Measurements from ENCODE around the gene ROBO2. TPM values are rescaled to one million over a fixed set of nuclear protein-coding genes. Genes with fewer than 3 reads are reported as not detected.

The ROBO2 gene
- total RNA-seq, 1 donor from 2014 or later, result 0.35 TPM

DNA sequence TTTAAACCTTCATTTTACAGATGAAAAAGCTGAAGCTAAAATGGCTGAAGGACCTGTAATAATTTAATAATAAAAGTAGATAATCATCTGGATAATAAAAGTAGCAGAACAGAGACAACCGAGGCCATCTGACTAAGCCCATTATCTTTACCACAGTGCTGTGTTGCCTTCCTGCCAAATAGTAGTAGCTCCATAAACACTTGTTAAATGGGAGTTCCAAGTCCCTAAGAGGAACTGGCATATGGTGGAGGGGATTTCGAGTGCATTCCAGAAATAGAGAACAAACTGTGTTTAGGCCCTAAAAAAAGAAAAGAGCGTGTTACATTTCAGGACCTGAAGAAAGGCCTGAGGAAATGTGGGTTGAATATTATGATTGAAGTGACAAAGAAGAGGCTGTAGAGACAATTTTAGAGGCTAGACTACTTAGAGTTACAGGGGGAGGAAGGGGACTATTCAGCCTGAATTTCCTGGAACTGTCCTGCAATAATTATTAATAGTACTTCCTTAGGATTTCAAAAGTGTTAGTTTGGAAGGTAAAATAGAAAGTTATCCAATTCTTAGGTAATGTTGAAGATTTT is 424.3 kb downstream of the ROBO2 start:
- no peak for DNase-seq (ENCODE audit: extremely low read depth, low read depth, low spot score)

DNA sequence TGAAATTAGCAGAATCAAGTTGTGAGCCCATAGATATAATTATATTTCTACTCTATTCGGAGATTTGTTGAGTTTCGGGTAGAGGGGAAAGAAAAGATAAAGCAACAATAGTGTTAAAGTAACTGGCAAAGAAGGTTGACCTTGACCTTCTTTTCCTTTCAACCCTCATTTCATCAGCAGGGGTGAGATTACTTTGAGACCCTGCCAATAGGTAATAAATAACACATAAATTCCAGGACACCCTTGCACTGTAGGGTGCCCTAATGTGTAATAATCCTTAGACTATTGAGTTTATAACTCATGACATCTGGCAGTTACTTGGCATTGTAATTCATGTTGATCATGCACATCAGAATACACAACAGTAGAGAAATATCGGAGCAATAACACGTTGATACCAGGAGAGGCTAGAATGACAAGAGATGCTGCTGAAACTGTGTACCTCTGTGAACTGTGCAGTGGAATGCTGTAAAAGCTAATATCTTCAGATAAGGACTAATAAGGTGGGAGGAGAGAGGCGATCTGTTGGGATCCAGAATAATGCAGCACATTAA is 426.7 kb downstream of the ROBO2 start:
- DNase-seq (ENCODE audit: extremely low read depth, low read depth, low spot score), result no peak

DNA sequence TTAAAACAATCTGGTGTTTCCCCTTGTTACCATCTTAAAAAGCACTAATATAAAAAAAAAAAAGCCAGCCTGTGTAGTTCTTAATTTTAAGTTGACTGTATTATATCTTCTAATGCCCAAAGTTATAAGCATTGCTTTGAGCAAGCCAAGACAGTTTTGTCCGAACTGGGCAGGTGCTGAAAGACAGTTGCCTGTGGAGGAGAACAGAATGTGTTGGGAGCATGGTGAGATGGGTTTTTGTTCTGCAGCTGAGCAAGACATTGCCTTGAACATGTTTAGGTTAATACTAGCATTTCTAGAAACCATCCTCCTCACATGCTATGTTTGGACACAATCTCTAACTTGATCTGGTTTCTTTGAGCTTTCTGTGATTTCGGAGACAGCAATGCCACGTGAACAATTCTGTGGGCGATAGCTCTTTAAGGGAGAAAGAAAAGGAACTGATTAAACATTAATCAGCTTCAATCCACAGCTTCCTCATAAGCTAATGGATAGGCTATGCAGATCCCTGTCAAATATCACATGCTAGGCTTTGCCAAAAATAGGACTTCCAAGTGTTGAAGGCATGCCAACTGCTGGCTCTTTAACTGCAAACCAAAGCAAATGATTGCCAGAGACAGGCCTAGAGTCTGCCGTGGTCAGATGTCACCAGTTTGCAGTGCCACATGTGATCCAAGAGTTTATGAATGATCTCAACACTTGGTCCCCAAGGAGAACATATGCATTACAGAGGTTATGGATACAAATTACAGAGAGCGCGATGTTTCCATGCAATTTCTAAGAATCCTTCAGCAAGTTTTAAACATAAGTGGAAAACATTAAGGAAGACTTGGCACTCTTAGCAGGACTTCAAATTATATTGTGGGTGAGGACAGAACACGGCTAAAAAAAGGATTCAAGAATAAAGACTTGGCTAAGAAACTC is 428.1 kb downstream of the ROBO2 start:
- DNase-seq (ENCODE audit: extremely low read depth, low read depth, low spot score), result no peak

DNA sequence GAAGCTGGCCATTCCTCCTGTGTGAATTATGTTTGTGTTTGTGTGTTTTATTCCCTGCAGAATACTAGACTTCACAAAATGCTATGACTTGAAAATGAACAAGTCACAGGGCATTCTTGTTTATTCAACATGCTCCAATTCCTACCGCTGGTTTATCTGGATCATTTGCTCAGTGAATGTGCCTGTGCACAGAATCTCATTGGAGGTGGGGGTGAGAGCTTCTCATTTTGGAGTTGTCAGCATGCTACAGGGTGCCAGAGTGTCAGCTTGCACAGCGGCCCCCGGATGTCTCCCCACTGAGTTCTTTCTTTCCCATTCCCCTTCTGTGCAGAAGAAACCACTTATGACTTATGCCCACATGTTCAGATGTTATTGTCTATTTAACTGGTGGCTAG is 428.7 kb downstream of the ROBO2 start:
- DNase-seq (ENCODE audit: extremely low read depth, low read depth, low spot score), result no peak

- DNase-seq (ENCODE audit: extremely low read depth, low read depth, low spot score), result no peak
These were observed 435.6 kb downstream of the ROBO2 start for GRCh38 chr3:77475507-77475906.

- no peak for DNase-seq (ENCODE audit: extremely low read depth, low read depth, low spot score)
These were observed 439.1 kb downstream of the ROBO2 start for GRCh38 chr3:77479021-77479420.

DNA sequence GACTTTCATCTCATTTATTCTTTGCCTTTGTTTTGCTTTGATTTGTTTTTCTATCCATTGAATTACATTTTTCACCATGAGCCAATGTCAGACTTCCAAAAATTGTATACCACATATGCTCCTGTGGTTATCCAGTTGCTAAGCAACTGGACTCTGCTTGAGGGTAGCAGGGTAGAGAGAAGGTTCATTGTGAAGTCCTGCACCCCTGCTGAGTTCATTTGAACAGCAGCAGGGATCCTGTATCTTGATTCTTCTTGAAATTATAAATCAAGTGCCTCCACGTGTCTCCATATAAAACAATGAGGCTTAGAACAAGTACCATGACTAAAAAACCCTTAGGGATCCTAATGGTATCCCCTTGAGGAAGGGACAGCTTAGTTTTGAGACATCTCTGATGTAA is 449.3 kb downstream of the ROBO2 start:
- no peak for DNase-seq (ENCODE audit: extremely low read depth, low read depth, low spot score)

- no peak for DNase-seq (ENCODE audit: extremely low read depth, low read depth, low spot score)
These were observed 452.1 kb downstream of the ROBO2 start for GRCh38 chr3:77491961-77492360.

DNA sequence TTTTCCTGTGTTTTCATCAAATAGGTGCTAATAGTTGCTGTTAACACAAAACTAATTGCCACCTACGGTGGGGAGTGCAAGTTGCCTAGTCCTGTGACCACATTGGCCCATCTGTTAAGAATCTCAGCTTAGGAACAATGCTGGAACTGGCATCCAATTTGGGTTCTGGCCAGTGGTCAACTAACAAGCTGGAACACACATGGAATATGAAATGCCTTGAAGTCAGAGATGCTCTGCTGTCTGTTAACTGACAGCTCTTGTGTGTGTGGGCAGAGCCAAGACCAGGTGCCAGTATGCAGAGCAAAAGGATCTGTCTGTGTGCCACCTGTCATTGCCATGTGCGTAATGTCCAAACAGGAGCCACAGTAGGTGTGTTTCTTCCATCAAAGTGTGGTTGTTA is 460.8 kb downstream of the ROBO2 start:
- no peak for DNase-seq (ENCODE audit: extremely low read depth, low read depth, low spot score)

DNA sequence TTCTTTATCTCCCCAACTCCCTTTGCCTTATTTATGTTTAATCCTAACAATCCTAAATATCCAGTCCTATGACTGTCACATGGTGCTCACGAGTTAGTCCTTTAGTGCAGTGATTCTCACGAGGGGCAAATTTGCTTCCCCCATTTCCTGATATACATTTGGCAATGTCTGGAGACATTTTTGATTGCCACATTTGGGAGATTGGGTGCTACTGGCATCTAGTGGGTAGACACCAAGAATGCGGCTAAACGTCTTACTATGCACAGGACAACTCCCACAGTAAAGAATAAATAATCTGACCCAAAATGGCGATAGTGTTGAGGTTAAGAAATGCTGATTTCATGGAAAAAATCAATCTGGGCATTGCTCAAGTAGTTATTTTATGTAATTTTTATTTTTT is 466.5 kb downstream of the ROBO2 start:
- DNase-seq (ENCODE audit: extremely low read depth, low read depth, low spot score), result no peak

- DNase-seq (ENCODE audit: extremely low read depth, low read depth, low spot score), result no peak
These were observed 473.6 kb downstream of the ROBO2 start for GRCh38 chr3:77513542-77513941.

- DNase-seq (ENCODE audit: extremely low read depth, low read depth, low spot score), result no peak
These were observed 474.9 kb downstream of the ROBO2 start for GRCh38 chr3:77514766-77515165.

DNA sequence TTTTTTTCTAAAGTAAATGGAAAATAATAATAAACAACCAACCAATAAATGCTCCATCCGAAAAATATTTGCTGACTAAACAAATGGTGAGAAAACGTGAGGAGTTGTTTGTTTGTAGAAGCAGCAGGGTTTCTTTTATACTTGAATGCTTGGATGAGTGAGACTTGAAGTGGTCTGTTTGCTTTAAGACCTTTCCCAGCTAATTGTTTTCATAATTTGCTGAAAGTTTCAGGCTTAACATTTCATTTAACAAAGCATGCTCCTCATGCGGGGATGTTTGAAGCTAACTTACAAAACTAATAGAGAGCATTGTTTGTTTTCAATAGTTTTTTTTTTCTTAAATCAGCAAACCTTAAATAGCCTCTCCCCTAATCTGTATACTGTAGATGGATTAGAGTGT is 484.6 kb downstream of the ROBO2 start:
- DNase-seq (ENCODE audit: extremely low read depth, low read depth, low spot score), result no peak

DNA sequence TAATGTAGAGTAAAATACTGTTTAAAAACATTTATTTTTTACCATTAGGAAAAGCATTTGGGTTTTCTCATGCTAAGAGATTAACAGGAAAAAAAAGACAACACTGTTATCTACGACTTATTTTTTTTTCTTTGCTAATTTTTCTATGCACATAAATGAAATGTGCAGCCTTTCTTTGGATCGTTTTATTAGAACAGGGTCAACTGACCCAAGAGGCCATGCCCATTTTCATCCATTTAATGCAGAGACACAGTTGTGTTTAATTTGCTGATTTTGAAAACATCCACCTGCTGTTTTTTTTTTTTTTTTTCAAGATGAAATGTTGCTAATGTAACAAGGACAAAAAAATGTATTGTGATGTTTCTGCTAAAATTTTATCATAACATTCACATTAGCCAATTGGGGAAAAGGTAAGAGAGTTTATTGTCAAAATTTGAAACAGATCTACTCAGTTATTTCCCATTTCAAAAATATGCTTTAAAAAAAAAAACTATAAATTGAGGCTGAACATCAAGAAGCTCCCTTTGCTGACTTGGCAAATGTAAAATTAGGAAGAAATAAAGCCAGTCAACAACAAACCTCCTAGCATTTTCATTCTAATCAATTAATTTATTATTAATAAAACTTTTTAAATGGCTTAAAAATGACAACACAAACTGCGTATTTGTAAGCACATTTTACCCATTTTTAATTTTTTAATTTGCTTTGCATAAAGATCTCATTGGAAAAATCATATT is 485.2 kb downstream of the ROBO2 start:
- DNase-seq (ENCODE audit: extremely low read depth, low read depth, low spot score), result no peak

DNA sequence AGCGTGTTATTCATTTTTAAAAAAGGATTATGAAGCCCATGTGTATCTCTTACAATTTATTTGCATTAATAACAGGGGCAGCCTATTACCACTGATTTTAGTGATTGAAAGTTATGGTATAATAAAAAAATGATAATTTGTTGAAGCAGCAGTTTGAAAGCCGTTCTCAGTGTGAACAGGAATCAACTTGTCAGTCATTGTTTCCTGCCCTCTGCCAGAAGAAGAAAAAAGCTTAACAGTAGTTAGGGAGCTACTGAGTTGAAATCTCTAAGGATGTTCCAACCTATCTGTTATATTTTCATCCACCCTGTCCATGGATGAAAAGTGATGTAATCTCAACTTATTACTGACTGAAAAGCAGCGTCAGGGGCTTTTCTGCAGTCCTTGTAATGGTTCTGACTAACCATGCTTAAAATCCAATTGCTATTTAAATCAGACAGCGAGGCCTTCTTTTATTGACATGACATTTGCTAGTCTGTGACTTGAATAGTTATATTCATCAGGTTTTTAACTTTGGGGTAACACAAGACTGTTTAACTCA is 486.7 kb downstream of the ROBO2 start:
- DNase-seq (ENCODE audit: extremely low read depth, low read depth, low spot score), result no peak

DNA sequence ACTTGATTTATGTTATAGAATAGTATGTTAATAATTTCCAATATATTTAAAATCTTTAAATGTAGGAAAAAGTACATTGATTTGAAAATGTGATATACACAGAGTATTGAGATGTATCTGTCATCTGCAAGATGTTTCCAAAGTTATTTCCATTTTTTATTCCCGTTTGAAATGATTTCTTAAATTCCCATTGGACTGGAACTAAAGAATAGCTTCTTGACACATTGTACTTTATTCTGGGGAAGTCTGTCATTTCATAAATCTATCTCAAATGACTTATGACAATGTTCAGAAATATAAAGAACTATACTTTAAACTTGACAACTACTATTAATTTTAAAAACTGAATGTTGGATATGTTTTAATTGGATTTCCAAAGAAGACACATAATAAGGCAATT is 489.6 kb downstream of the ROBO2 start:
- DNase-seq (ENCODE audit: extremely low read depth, low read depth, low spot score), result no peak

DNA sequence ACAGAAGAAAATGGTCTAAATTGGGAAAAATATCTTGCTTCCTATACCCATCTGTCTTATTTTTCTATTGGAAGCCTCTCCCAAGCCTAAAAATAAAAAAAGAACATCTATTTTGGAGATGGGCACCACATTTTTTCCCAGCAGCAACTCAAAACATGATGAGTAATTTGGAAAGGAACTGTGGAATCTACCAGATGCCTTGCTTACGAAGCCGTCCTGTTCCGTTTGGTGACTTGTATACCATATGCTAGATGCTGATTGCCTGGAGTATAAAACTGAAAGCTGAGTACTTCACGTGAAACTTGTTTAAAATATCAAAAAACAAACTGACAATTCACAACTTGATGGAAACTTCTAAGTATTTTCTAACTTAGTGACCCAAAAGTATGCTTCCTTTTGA is 491.0 kb downstream of the ROBO2 start:
- DNase-seq (ENCODE audit: extremely low read depth, low read depth, low spot score), result no peak

GRCh38 chr3:77535116-77535515 is 495.2 kb downstream of the ROBO2 start:
- DNase-seq (ENCODE audit: extremely low read depth, low read depth, low spot score), result no peak

DNA sequence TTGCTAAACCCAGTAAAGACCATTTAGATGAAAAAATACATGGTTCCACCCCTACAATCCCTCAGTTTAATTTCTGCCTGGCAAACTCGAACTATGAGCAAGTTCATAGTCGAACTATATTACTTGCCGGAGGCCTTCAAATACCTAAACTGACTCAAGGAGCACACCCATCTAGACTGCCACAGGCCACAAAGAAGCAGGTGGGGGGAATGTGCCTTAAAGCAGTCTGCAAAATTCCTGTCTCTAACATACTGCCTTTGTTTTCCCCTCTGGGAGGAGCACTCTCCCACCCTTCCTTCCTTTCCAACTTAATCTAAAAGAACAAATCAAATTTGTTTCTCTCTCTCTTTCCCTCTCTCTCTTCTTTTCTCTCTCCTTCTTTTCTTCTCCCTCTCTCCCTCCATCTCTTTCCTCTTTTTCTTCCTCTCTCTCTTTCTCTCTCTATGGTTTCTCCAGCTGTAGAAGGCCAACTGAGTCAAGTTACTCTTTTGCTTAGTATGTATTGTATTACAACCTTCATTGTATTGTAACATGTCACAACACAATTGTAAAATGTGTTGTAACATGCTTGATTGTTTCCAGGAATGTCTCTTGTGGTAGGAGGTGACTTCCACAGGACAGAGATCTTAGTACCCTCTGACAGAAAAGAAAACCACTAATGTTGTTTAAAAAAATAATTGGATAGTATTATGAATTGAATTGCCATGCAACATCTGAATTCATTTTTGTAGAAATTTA is 496.3 kb downstream of the ROBO2 start:
- no peak for DNase-seq (ENCODE audit: extremely low read depth, low read depth, low spot score)

DNA sequence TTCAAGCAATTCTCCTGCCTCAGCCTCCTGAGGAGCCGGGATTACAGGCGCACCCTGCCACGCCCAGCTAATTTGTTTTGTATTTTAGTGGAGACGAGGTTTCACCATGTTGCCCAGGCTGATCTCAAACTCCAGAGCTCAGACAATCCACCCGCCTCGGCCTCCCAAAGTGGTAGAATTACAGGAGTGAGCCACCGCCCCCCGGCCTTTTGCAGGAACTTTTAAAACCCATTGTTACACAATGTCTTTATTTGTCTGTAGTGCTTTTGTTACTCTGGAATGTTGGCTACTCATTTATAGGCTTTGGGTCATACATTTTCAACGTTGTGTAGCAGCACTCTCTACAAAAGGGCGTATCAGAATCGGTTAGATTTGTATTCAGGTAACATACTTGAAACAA is 499.1 kb downstream of the ROBO2 start:
- no peak for DNase-seq (ENCODE audit: extremely low read depth, low read depth, low spot score)

All from glomerular endothelial cell (primary cell).